Measurements from ENCODE around the gene VSX2.

Gene VSX2

GRCh38 chr14:74302634-74303569 lies 63.7 kb downstream of the VSX2 start, which contains the start of gene ABCD4:
Gene ABCD4, minus strand, starts transcription at chr14:74302934. Its CDS starts 22 bp downstream, at chr14:74302912.
- DNase-seq = peak; percentile 98 to 99

DNA sequence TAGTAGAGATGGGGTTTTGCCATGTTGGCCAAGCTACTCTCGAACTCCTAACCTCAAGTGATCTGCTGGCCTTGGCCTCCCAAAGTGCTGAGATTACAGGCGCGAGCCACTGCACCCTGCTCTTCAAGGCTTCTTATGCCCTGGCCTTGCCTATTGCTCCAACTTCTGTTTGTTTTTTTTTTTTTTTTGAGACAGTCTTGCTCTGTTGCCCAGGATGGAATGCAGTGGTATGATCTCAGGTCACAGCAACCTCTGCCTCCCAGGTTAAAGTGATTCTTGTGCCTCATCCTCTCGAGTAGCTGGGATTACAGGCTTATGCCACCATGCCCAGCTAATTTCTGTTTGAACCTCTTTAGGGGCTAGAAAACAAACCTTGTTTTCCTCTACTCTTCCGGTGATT lies 69.4 kb downstream of the VSX2 start:
- no peak for DNase-seq

GRCh38 chr14:74309125-74310022 lies 70.1 kb downstream of the VSX2 start:
- no peak for DNase-seq

- DNase-seq = no peak
Measured at GRCh38 chr14:74312161-74312560, 72.9 kb downstream of the VSX2 start.
